Vagina (tissue), 2 donors: ENCODE measurements around the gene KRTAP5-3.

Experiments used
- POLR2A ChIP-seq, 2 donors: fragments of 450-650 bp; IDR thresholded peaks; one replicate each; pipeline ENCODE4 v1.6.1; 2017; ENCODE audit warnings: antibody characterized with exemption in 2 of 2, mild to moderate bottlenecking in 2 of 2, moderate library complexity in 2 of 2
- TF ChIP-seq, protein P1 (sequence below), 3 experiments: fragments of 450-650 bp in 2 of 3; fragments of 200-600 bp in 1 of 3; sonication (generic) in 1 of 3; IDR thresholded peaks; one replicate each; pipeline ENCODE4 v1.5.1; 2017 to 2019; ENCODE audit warnings: antibody characterized with exemption in 3 of 3, mild to moderate bottlenecking in 2 of 3, moderate library complexity in 2 of 3

DNA sequence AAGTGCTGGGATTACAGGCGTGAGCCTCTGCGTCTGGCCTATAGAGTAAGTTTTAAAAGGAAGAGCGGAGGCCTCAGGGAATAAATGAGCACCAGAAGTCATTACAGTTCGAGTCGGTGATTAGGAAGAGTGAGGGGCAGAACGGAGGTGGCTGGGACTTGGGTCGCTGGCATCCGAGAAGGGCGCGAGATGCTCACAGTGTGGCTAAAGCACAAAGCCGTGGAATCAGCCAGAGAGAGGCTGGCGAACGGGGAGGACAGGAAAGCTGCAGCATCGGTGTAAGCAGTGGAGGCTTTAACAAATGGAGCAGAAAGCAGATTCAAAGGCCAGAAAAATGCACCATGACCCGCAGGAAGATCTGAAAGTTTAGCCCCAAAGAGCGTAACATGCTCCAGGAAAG is 16.4 kb upstream of the KRTAP5-3 start:
- TF ChIP-seq, protein P1, sequence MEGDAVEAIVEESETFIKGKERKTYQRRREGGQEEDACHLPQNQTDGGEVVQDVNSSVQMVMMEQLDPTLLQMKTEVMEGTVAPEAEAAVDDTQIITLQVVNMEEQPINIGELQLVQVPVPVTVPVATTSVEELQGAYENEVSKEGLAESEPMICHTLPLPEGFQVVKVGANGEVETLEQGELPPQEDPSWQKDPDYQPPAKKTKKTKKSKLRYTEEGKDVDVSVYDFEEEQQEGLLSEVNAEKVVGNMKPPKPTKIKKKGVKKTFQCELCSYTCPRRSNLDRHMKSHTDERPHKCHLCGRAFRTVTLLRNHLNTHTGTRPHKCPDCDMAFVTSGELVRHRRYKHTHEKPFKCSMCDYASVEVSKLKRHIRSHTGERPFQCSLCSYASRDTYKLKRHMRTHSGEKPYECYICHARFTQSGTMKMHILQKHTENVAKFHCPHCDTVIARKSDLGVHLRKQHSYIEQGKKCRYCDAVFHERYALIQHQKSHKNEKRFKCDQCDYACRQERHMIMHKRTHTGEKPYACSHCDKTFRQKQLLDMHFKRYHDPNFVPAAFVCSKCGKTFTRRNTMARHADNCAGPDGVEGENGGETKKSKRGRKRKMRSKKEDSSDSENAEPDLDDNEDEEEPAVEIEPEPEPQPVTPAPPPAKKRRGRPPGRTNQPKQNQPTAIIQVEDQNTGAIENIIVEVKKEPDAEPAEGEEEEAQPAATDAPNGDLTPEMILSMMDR (IDR thresholded peaks at IDR 0.05), result no peak
- no peak for TF ChIP-seq POLR2A (IDR thresholded peaks at IDR 0.05)
